GM19099 (cell line): ENCODE data around the gene KRTAP12-4.
"Not testable (repeated sequence)": the region's sequence is repeated elsewhere in the genome, so short reads cannot be mapped to it uniquely, and the experiment has no call there.

ENCODE experiments used
- POLR2A ChIP-seq: IDR thresholded peaks from 3 replicates; pipeline ENCODE4 v1.6.1; 2011; ENCODE audit warnings: low read depth; ENCODE audit not compliant: insufficient read length; ENCODE audit errors: extremely low read depth

The KRTAP12-4 gene

GRCh38 chr21:44654576-44655175 lies at the start of gene KRTAP12-4:
KRTAP12-4 (minus strand) TSS chr21:44654659; CDS start chr21:44654614, 45 bp downstream.
- no peak for TF ChIP-seq POLR2A

DNA sequence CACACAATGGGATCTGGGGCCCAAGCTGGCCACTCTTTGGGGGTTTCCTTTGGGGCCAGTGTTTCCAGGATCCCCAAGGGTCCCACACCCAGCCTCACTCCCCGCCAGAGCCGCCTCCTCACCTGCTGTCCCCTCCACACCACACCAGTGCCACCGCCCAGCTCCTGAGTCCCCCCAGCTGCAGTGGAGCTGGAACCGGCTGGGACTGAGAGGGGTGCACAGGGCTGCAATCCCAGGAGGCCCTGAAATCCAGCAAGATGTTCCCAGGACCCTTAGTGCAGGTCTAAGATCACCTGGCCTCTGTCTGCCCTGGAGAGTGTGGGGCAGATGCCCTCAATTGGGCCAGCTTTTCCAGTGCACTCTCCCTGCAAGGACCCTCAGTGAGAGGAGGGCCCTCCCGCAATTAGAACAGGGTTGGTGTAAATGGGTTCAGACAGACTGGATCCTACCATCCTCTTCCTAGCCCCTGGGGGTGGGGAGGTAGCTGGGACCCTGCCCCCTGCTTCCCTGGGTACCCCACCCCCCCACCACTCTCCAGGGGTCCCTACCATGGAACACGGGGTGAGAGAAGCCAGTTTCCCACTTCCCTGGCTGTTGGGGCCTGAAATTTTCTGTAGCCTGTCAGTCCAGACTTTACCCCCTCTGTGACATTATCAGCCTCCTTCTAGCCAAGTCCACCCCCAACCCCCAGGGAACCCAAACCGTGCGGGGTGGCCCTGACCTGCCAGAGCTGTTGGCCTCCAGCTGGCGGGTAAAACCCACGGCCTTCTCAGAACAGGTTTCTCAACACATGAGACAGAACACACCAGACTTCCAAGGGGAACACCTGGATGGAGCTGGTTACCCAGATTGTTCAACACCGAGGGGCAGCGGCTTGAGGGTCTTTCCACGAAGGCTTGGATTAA lies 49.5 kb upstream of the KRTAP12-4 start:
- TF ChIP-seq POLR2A: no peak

- no peak for TF ChIP-seq POLR2A
Observed at GRCh38 chr21:44702973-44703730, 48.7 kb upstream of the KRTAP12-4 start.

DNA sequence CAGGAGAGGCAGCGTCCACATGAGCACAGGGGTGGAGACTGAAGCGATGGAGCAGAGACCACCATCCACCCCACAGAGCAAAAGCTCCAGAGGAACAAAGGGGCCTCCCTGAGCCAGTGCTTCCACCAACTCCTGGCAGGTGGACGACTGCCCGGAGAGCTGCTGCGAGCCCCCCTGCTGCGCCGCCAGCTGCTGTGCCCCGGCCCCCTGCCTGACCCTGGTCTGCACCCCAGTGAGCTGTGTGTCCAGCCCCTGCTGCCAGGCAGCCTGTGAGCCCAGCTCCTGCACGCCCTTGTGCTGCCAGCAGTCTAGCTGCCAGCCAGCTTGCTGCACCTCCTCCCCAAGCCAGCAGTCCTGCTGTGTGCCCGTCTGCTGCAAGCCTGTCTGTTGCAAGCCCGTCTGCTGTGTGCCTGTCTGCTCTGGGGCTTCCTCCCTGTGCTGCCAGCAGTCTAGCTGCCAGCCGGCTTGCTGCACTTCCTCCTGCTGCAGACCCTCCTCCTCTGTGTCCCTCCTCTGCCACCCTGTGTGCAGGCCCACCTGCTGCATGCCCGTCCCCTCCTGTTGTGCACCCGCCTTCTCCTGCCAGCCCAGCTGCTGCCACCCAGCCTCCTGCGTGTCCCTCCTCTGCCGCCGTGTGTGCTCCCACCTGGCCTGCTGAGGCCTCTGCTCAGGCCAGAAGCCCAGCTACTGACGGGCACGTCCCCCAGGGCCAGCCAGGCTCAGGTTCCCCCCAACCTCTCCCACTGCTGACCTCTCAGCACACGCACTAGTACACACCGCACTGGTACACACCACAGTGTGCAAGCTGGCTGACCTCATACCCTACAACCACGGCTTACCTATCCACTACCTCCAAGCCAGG lies 47.9 kb upstream of the KRTAP12-4 start:
- no peak for TF ChIP-seq POLR2A

DNA sequence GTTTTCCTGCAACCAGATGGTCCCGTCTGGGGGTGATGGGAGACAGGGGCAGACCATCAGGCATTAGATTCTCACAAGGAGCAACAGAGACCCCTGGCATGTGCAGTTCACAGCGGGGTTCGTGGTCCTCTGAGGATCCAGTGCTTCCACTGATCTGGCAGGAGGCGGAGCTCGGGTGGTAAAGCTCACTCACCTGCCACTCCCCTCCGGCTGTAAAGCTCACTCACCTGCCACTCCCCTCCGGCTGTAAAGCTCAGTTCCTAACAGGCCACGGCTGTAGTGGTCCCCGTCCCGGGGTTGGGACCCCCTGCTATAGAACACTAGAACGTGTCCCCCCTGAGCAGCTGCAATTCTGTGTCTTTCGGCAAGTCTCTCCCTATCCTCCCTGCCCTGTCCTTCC lies 47.1 kb upstream of the KRTAP12-4 start:
- TF ChIP-seq POLR2A: no peak

DNA sequence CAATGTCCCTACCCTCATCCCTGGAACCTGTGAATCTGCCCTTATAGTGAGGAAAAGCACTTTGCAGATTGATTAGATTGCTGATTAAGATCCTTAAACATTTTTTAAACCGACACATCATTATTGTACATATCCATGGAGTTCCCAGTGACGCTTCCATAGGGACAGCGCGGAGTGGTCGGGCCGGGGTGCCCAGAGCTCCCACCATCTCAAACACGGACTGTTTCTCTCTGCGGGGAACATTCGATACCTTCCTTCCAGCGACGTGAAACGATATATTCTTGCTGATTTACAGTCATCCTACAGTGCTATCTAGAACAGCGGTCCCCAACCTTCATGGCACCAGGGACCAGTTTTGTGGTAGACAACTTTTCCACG lies 46.6 kb upstream of the KRTAP12-4 start:
- TF ChIP-seq POLR2A: no peak

DNA sequence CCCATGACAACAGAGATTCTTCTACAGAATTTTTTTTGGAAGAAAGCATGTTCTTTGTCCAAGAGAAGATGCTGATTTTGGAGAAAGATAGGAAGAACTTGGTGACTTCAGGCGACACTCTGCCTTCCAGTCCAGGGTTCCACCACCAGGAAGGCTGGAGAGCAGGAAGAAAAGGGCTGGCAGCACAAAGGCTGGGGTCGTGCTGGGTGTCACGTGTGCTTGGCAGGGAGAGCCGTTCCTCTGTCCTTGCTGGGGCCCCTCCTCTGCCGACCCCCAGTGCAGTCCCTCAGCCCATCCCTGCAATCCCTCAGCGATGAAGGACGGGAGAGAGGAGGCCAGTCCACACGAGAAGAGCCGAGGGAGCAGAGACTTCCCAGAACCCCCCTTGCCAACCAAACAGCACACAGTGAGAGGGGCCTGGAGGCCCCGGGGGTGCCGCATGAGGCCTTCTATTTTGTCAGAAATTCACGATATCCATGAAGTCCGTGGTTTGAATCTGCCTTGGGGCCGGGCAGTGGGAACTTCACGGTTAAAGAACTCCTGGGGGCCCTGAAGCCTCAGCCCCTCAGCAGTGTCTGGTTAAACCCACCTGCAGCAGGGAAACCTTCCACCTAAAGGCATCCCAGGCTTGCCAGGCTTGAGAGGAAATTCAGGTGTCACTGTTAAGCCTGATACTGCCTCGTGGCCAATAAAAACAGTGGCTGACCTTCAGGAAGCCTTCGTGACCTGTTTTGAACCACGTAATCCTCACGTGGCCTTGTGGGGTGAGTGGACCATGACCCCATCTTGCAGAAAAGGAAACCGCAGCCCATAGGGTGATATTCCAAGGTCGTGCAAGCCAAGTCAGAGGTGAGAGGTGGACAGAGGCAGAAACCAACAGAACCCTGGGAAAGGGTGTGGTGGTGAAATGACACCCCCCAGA lies 45.9 kb upstream of the KRTAP12-4 start:
- no peak for TF ChIP-seq POLR2A

DNA sequence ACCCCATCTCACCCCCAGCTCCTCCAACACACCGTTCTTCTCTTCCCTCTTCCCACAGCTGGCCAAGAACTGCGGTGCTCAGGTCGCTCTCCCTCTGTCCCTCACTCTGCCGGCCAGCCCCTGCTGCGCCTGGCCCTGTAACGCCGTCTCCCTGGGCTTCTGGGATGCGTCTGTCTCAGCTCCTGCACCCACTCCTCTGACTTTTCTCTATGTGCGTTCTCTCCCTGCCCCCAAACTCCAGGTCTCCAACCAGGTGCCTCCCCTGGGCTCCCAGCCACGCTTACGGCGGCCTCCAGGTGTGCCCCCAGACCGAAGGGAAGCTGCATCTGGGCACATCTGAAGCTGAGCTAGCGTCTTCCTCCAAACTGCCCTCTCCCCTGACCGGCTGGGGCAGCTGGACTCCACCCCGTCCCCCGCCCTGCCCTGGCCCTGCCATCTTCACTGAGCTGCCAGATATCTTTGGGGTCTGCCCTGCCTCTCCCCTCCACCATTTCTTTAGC lies 45.1 kb upstream of the KRTAP12-4 start:
- no peak for TF ChIP-seq POLR2A

DNA sequence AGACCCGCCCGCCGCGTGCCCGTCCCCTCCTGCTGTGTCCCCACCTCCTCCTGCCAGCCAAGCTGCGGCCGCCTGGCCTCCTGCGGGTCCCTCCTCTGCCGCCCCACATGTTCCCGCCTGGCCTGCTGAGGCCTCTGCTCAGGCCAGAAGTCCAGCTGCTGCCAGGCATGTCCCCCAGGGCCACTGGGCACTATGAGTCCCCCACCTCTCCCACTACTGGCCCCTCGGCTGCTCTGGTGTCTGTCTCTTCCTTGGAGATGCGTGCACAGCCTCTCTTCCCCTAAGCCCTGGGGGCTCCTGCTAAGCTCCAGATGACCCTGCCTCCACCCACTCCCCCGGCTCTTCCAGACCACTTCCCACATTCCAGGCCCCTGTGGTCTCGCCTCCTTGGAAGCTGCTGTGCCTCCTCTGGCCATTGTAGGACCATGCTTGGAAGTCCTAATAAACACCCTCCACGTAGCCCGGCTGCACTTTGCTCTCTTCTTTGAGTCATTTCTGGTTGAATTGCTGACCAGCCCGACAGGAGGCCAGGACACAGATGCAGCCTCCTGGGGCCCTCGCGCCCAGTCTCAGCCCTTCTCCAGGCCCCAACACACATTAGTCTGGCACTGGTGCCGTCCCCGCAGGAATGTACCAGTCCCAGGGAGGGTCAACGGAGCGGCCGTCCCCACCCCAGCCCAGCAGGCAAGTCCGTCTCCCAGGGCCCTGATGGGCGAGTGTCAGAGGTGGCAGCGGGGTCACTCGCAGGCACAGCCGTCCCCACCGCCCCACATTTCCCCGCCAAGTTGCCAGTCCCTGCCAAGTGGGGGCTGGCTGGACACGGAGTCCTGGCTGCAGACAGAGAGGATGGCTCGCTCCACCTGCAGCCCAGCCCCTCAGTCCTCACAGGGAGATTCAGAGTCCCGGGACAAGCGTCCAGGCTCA lies 43.6 kb upstream of the KRTAP12-4 start:
- no peak for TF ChIP-seq POLR2A

DNA sequence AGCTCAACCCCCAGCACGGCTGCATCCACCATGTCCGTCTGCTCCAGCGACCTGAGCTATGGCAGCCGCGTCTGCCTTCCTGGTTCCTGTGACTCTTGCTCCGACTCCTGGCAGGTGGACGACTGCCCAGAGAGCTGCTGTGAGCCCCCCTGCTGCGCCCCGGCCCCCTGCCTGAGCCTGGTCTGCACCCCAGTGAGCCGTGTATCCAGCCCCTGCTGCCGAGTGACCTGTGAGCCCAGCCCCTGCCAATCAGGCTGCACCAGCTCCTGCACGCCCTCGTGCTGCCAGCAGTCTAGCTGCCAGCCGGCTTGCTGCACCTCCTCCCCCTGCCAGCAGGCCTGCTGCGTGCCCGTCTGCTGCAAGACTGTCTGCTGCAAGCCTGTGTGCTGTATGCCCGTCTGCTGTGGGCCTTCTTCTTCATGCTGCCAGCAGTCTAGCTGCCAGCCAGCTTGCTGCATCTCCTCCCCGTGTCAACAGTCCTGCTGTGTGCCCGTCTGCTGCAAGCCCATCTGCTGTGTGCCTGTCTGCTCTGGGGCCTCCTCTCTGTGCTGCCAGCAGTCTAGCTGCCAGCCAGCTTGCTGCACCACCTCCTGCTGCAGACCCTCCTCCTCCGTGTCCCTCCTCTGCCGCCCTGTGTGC lies 42.8 kb upstream of the KRTAP12-4 start, which contains the start of gene KRTAP10-12:
Gene KRTAP10-12, plus strand, starts transcription at position 1 of the 639 bp plus-strand sequence. Its CDS starts 30 bp downstream, at position 31.
- TF ChIP-seq POLR2A: not testable (repeated sequence)

DNA sequence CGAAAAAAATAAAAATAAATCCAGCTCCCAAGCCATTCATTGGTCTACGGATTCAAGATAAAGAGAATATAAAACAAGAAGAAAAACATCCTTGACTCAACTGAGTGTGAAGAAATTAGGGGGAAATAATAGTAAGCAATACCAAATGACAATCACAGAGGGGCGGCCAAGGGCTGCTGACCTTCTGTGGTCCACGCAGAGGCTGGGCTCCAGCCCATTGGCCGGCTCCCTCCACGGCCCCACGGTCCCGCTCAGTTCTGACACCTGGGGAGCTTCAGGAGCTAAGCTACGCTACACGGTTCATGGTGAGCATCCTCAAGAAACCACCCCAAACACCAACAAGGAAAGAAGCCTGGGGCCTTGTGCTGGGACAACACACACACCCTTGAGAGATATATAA lies 42.1 kb upstream of the KRTAP12-4 start:
- no peak for TF ChIP-seq POLR2A

GRCh38 chr21:44695641-44696040 lies 41.2 kb upstream of the KRTAP12-4 start:
- no peak for TF ChIP-seq POLR2A

DNA sequence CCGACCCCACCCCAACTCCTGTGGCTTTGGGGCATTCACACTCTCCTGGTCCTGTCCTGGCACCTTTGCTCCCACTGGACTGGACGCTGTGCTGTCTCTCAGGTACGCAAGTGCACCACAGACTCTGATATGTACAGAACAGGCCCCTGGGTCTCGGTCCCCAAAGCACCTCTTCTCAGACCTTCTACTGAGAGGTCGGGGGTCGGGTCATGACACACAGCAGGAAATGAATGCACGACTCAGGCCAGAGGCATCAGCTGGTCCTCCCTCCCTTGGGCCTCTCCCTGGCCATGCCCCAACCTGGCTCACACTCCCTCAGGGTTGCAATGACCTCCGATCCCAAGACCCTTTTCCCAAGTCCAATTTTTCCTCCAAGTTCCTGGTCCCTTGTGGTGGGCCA lies 40.7 kb upstream of the KRTAP12-4 start:
- TF ChIP-seq POLR2A: no peak
